ENCODE measurements around the gene REXO5. TPM values are rescaled to one million over a fixed set of nuclear protein-coding genes. Genes with fewer than 3 reads are reported as not detected.
"Not testable (repeated sequence)": the region's sequence is repeated elsewhere in the genome, so short reads cannot be mapped to it uniquely, and the experiment has no call there.

The REXO5 gene
- total RNA-seq, 2 experiments from 2014 or later = 26.5 to 38.9 TPM

- BruUV-seq (replicated peaks) = TSS peak; percentile 67
- TF ChIP-seq EZH2phosphoT487 (IDR thresholded peaks at IDR 0.05; ENCODE audit: borderline replicate concordance, low read depth, low read length) (no peak), CTCF (conservative IDR thresholded peaks at IDR 0.05; ENCODE audit: low read length) (no peak)
- CTCF ChIA-PET (ENCODE audit: unreplicated experiment) = interaction anchor here (0.6 kb wide), 1 partner anchor 901 kb away, joined by 3 read pairs; no protein-coding TSS in a partner anchor
- peak within 1 kb of the TSS; percentile 51 for H3K27ac ChIP-seq (ENCODE audit: low read depth, low read length, poor library complexity, severe bottlenecking)
- no peaks in the 10 kb centered on the region for H4K20me1 ChIP-seq (ENCODE audit: insufficient read depth, low read length)
- no peaks in the 10 kb centered on the region for H3K79me2 ChIP-seq (ENCODE audit: insufficient read depth, low read depth, low read length)
- no peaks in the 10 kb centered on the region for H3K9me2 ChIP-seq (ENCODE audit: insufficient read depth, low read length)
- no peaks in the 10 kb centered on the region; the same call in 1 of the 2 replicates for H3K36me3 ChIP-seq (ENCODE audit: insufficient read depth, low read length)
- peaks cover 23% of the 10 kb centered on the region for H3K4me1 ChIP-seq (ENCODE audit: insufficient read depth, low read length, poor library complexity, severe bottlenecking)
- intact Hi-C loops (cut with micrococcal nuclease; ENCODE audit: unreplicated experiment) = no loop called here
- peak within 1 kb of the TSS; percentile 59 for H3K4me3 ChIP-seq (ENCODE audit: low read depth, low read length, poor library complexity, severe bottlenecking)
- peak within 1 kb of the TSS; percentile 64 for H3K4me2 ChIP-seq (ENCODE audit: low read length)
- DNase-seq (ENCODE audit: low spot score) = peak; percentile 89
- POLR2A ChIA-PET = interaction anchor here (0.5 kb wide), 1 partner anchor 11 kb away, joined by 3 read pairs; no protein-coding TSS in a partner anchor
- H2AFZ ChIP-seq (ENCODE audit: low read length) = peak within 1 kb of the TSS; percentile 80
- H3K9me3 ChIP-seq (ENCODE audit: low read length) = peaks cover 24% of the 10 kb centered on the region
Measured at GRCh38 chr16:20763461-20764232, 42.7 kb upstream of the REXO5 start, which contains the start of gene ACSM3. TSS of gene ACSM3 (plus strand) at chr16:20764014. CDS start at chr16:20770035, 6,021 bp downstream.

DNA sequence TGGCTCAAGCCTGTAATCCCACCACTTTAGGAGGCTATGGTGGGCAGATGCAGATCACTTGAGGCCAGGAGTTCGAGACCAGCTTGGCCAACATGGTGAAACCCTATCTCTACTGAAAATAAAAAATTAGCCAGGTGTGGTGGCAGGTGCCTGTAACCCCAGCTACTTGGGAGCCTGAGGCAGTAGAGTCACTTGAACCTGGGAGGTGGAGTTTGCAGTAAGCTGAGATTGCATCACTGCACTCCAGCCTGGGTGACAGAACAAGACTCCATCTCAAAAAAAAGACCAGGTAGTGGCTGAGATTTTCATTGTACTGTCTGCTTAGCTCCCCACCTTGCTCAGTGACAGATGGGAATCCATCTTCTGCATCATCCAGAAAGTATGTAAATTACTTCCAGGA, 41.9 kb upstream of the REXO5 start:
- Histone ChIP-seq H3K4me1 (ENCODE audit: insufficient read depth, low read length, poor library complexity, severe bottlenecking) (peaks cover 23% of the 10 kb centered on the region), H3K4me2 (ENCODE audit: low read length) (peak overlapping the region; percentile 64; the same call in 1 of the 2 replicates), H3K9me3 (ENCODE audit: low read length) (peaks cover 24% of the 10 kb centered on the region)
- H3K36me3 ChIP-seq (ENCODE audit: insufficient read depth, low read length); DNase-seq (ENCODE audit: low spot score); H3K9me2 ChIP-seq (ENCODE audit: insufficient read depth, low read length); CTCF ChIA-PET (ENCODE audit: unreplicated experiment); H3K79me2 ChIP-seq (ENCODE audit: insufficient read depth, low read depth, low read length); H4K20me1 ChIP-seq (ENCODE audit: insufficient read depth, low read length); intact Hi-C loops (cut with micrococcal nuclease; ENCODE audit: unreplicated experiment); BruUV-seq (replicated peaks); H3K27ac ChIP-seq (ENCODE audit: low read depth, low read length, poor library complexity, severe bottlenecking); H3K4me3 ChIP-seq (ENCODE audit: low read depth, low read length, poor library complexity, severe bottlenecking); H2AFZ ChIP-seq (ENCODE audit: low read length): not testable (repeated sequence)
- POLR2A ChIA-PET = interaction anchor here (0.6 to 1.0 kb wide), 2 partner anchors 25 to 801 kb away, joined by 3 to 6 read pairs; no protein-coding TSS in a partner anchor

DNA sequence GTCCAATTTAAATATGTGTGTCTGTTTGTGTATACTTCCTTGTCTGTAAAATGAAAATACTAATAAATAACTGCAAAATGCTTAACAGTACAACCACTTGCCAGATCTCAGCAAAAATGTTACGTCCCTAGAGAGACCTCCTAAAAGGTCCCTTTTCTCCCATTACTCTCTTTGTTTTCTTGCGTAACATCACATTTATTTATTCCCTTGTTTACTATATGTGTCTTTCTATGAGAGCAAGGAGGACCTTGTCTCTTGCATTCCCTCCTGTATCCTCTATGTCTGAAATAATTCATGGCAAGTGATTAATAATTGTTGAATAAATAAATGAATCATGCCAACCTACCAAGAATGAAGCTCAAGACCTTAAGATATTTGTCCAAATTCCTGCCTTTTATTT, 40.6 kb upstream of the REXO5 start:
- Histone ChIP-seq H3K4me2 (ENCODE audit: low read length) (no peak overlapping the region), H3K4me3 (ENCODE audit: low read depth, low read length, poor library complexity, severe bottlenecking) (no peak overlapping the region), H3K27ac (ENCODE audit: low read depth, low read length, poor library complexity, severe bottlenecking) (no peak overlapping the region), H3K9me3 (ENCODE audit: low read length) (peaks cover 23% of the 10 kb centered on the region), H3K79me2 (ENCODE audit: insufficient read depth, low read depth, low read length) (no peaks in the 10 kb centered on the region), H4K20me1 (ENCODE audit: insufficient read depth, low read length) (no peaks in the 10 kb centered on the region), H3K9me2 (ENCODE audit: insufficient read depth, low read length) (no peaks in the 10 kb centered on the region), H2AFZ (ENCODE audit: low read length) (no peak overlapping the region), H3K4me1 (ENCODE audit: insufficient read depth, low read length, poor library complexity, severe bottlenecking) (peaks cover 14% of the 10 kb centered on the region), H3K36me3 (ENCODE audit: insufficient read depth, low read length) (no peaks in the 10 kb centered on the region; the same call in 1 of the 2 replicates)
- intact Hi-C loops (cut with micrococcal nuclease; ENCODE audit: unreplicated experiment) = no loop called here
- TF ChIP-seq CTCF (conservative IDR thresholded peaks at IDR 0.05; ENCODE audit: low read length) (no peak), EZH2phosphoT487 (IDR thresholded peaks at IDR 0.05; ENCODE audit: borderline replicate concordance, low read depth, low read length) (no peak)
- CTCF ChIA-PET (ENCODE audit: unreplicated experiment) = no interaction called here
- no TSS peak for BruUV-seq (replicated peaks)
- POLR2A ChIA-PET = interaction anchor here (1.6 kb wide), 1 partner anchor 41 kb away, joined by 5 read pairs; the partner anchor contains the start of genes ERI2 and REXO5
- no peak for DNase-seq (ENCODE audit: low spot score)
